H54 (cell line): ENCODE measurements around the gene TATDN2.

Experiments used
- DNase-seq: peaks from one replicate; pipeline ENCODE4 v3.0.0; 2011; ENCODE audit warnings: low spot score, mixed read lengths; ENCODE audit not compliant: insufficient read length
- FAIRE-seq: peaks from 3 replicates; lab custom pipeline; 2011; peaks lifted over from hg19 to GRCh38; lab: Jason Lieb, UNC
- POLR2A ChIP-seq: IDR thresholded peaks from 2 replicates; pipeline ENCODE4 v1.6.1; 2011; ENCODE audit warnings: low read depth, mild to moderate bottlenecking, low read length

Gene TATDN2

DNA sequence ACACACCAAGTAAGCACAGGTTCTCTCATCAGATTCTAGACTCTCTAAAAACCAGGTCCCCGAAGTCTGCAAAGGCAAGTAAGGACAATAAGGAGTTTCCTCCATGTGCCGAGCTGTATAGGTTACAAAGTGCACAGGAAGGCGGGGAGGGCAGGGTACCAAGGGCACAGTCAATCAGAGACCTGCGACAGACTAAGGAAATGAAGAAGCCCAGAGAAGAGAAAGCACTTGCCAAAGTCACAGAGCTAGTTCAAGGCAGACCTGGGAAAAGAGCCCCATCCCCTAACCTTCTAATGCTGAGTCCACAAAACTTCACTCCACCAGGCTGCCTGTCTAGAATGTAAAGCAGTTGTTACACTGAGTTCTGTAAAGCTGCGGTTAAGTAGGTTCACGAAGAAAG is 71.0 kb downstream of the TATDN2 start:
- no peak for FAIRE-seq
- no peak for TF ChIP-seq POLR2A
- no peak for DNase-seq

DNA sequence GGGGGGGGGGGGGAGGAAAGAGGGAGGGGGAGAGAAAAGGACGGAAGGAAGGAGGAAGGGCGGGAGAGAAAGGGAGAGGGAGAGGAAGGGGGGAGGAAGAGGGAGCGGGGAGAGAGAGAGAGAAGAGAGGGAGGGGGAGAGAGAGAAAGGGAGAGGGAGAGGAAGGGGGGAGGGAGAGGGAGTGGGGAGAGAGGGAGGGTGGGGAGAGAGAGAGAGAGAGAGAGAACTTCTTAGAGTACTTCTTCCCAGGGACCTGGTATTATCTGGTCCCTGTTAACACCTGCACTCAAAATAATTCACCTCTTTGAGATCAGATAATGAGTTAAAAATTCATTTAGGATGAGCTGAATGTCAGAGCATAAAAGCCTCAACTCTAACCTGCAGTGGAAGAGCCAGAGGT is 71.5 kb downstream of the TATDN2 start:
- no peak for FAIRE-seq
- no peak for DNase-seq
- TF ChIP-seq POLR2A, result no peak

DNA sequence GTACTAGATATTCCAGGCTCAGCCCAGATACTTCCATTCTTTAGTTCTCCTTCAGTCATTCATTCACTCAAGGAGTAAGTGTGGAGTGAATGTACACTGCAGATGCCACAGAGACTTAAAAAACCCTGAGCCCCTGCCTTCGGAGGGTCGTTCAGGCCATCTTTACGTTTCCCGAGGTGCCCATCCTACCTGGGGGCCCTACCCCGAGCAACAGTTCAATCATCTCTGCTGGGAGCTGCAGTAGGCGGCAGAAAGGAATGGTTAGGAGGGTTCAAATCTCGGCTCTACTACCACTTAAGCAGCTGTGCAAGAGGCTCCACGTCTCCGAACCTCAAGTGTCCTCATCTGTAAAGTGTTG is 72.0 kb downstream of the TATDN2 start:
- FAIRE-seq (no peak), DNase-seq (no peak)
- TF ChIP-seq POLR2A, result no peak

- no peak for DNase-seq
- no peak for FAIRE-seq
- no peak for TF ChIP-seq POLR2A
Observed at GRCh38 chr3:10321630-10322351, 73.5 kb downstream of the TATDN2 start.

DNA sequence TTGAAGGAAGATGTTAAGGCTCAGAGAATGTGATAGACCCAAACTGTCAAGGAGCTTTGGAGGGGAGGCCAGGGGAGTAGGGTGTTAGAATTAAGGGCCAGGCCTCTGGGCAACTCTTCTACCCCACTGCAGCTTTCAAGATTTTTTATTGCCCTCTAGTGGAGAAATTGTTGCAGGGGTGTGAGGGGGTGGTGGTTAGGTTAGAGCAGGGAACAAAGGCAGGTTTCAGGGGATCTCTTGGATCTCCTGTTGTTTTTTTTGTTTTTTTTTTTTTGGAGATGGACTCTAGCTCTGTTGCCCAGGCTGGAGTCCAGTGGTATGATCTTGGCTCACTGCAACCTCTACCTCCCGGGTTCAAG is 74.1 kb downstream of the TATDN2 start:
- DNase-seq, result peak; percentile 53
- TF ChIP-seq POLR2A, result no peak
- FAIRE-seq, result no peak

DNA sequence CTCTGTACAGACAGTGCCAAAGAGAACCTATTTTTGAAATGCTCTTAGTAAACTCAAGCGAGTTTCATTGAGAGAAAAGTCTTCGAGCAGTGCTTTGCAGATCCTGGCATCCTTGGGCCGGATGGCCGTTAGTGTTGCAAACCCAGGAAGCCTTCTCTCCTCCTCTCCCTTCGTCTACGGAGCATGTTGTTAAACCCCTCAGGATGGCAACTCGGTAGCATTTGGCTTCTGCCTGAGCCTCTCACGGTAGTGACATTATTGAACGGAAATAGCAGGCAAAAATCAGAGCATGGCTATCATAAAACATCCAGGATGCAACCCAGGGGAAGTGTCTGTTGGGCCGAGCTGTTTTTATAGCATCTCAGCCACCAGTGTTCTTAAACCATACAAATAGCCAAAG is 79.3 kb downstream of the TATDN2 start:
- TF ChIP-seq POLR2A, result no peak
- FAIRE-seq (no peak), DNase-seq (no peak)

DNA sequence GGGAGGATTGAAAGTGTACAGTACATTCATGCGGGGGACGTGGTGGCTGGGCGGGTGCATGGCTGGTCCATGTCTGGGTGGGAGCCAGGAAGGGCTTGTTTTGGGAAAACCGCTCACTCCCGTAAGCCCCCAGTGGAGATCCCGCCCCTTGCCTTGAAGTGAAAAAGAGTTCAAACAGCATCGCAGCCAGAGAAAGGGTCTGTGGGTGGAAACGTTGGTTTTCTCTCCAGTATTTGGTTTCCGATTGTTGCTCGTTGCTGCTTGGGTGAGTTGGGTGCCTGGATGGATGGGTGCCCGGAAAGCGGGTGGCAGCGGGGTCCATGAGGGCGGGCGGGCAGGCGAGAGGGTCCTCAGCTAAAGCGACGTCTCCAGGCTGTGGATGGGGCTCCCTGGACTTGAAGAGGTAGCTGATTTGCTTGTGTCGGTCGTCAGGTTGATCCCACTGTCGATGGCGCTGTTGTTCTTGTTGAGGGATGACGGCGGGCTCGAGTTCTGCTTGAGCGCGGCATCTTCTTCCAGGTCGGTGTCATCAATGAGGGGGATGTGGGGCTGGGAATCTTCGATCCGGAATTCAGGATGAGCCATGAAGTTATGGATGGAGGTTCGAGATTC is 80.3 kb downstream of the TATDN2 start:
- FAIRE-seq, result no peak
- no peak for DNase-seq
- TF ChIP-seq POLR2A, result no peak

- TF ChIP-seq POLR2A, result no peak
- FAIRE-seq, result no peak
- no peak for DNase-seq
Observed at GRCh38 chr3:10329495-10330015, 81.3 kb downstream of the TATDN2 start.

- FAIRE-seq, result no peak
- TF ChIP-seq POLR2A, result no peak
- no peak for DNase-seq
Observed at GRCh38 chr3:10330319-10330718, 82.1 kb downstream of the TATDN2 start.
